HepG2 (cell line): ENCODE measurements around the gene MID1. TPM values are rescaled to one million over a fixed set of nuclear protein-coding genes. Genes with fewer than 3 reads are reported as not detected.

Experiments used
- ATAC-seq: fragments of 200-7000 bp; cut with Tn5 transposase; 3 replicates; pipeline ENCODE4 v1.9.1; 2020; ENCODE audit warnings: mild to moderate bottlenecking, moderate library complexity
- BruUV-seq: library from RNA; stranded (reverse); fragments of 400-500 nt; replicated peaks from 2 replicates; lab custom pipeline; 2021; lab: Mats Ljungman, UMichigan
- CTCF ChIA-PET: fragments of 300-600 bp; formaldehyde crosslinking; extraction: SDS; loops from one replicate; lab custom pipeline; 2021; ENCODE audit warnings: low total read pairs, inconsistent platforms, low intra/inter-chr PET ratio; lab: Yijun Ruan, JAX
- POLR2A ChIA-PET: fragments of 350-600 bp; sonication (Branson Sonifier 250); formaldehyde crosslinking; loops from one replicate; lab custom pipeline; 2020; ENCODE audit warnings: antibody characterized with exemption, inconsistent platforms; lab: Yijun Ruan, JAX
- DNase-seq: peaks from one replicate; pipeline ENCODE4 v3.0.0-alpha.2; 2015; ENCODE audit warnings: low spot score
- FAIRE-seq: peaks from 3 replicates; lab custom pipeline; 2011; peaks lifted over from hg19 to GRCh38; lab: Jason Lieb, UNC
- H2AFZ ChIP-seq: one replicate; pipeline ENCODE4 v1.6.1; 2011; ENCODE audit warnings: low read length, inconsistent platforms
- H3K27ac ChIP-seq: fragments of 300-600 bp; 3 replicates; pipeline ENCODE4 v1.8.0; 2011; ENCODE audit warnings: mixed run types, mild to moderate bottlenecking, mixed read lengths, low read length, inconsistent platforms; ENCODE audit not compliant: insufficient read depth; ENCODE audit errors: extremely low read length
- H3K27me3 ChIP-seq, 2 experiments: fragments of 200-600 bp in 1 of 2; 2 replicates in 1 of 2; 3 replicates in 1 of 2; pipeline versions ENCODE4 v1.6.0 to v1.8.0; 2011; ENCODE audit warnings: low read length in 2 of 2, mild to moderate bottlenecking in 2 of 2, moderate library complexity in 2 of 2, inconsistent platforms in 1 of 2; ENCODE audit not compliant: insufficient read depth in 2 of 2, control insufficient read depth in 1 of 2
- H3K36me3 ChIP-seq, 2 experiments: fragments of 200-600 bp in 1 of 2; replicated peaks in 1 of 2; 2 replicates in 1 of 2; 3 replicates in 1 of 2; pipeline versions ENCODE4 v1.5.1 to v1.8.0; 2011; ENCODE audit warnings: low read length in 2 of 2, inconsistent platforms in 1 of 2; ENCODE audit not compliant: insufficient read depth in 2 of 2, control insufficient read depth in 1 of 2
- H3K4me1 ChIP-seq: 2 replicates; pipeline ENCODE4 v1.5.1; 2012; ENCODE audit warnings: low read length, inconsistent platforms; ENCODE audit not compliant: insufficient read depth
- H3K4me2 ChIP-seq: 2 replicates; pipeline ENCODE4 v1.6.0; 2011; ENCODE audit warnings: low read depth, low read length, inconsistent platforms
- H3K4me3 ChIP-seq, 3 experiments: fragments of 200-600 bp in 1 of 3; sonication (generic), shearing (Covaris generic) in 1 of 3; replicated peaks in 1 of 3; 2 replicates each; pipeline ENCODE4 v1.5.1; 2011 to 2016; ENCODE audit warnings: low read length in 3 of 3, inconsistent platforms in 2 of 3, low read depth in 2 of 3, mild to moderate bottlenecking in 2 of 3, control low read depth in 1 of 3, mixed read lengths in 1 of 3; ENCODE audit not compliant: insufficient read depth in 1 of 3
- H3K79me2 ChIP-seq: one replicate; pipeline ENCODE4 v1.6.1; 2011; ENCODE audit warnings: low read length, inconsistent platforms; ENCODE audit not compliant: insufficient read depth
- H3K9ac ChIP-seq: 2 replicates; pipeline ENCODE4 v1.6.0; 2011; ENCODE audit warnings: mild to moderate bottlenecking, low read depth, low read length, inconsistent platforms; ENCODE audit not compliant: insufficient read depth
- H3K9me3 ChIP-seq: 2 replicates; pipeline ENCODE4 v1.5.1; 2012; ENCODE audit warnings: mild to moderate bottlenecking, low read length
- H4K20me1 ChIP-seq: 2 replicates; pipeline ENCODE4 v1.6.0; 2011; ENCODE audit warnings: inconsistent platforms, mild to moderate bottlenecking, low read length, moderate library complexity; ENCODE audit not compliant: insufficient read depth
- BRCA1 ChIP-seq: sonication (generic); formaldehyde crosslinking; IDR thresholded peaks from 2 replicates; pipeline ENCODE4 v1.4.0; 2020; ENCODE audit warnings: missing genetic modification reagents
- CENPT ChIP-seq: sonication (generic); formaldehyde crosslinking; IDR thresholded peaks from 2 replicates; pipeline ENCODE4 v1.8.0; 2022; ENCODE audit warnings: low read depth, mild to moderate bottlenecking, moderate library complexity, missing genetic modification reagents
- DZIP1 ChIP-seq: sonication (generic); formaldehyde crosslinking; IDR thresholded peaks from 2 replicates; pipeline ENCODE4 v1.5.0; 2020; ENCODE audit warnings: mild to moderate bottlenecking, missing genetic modification reagents
- ELK4 ChIP-seq: sonication (generic); formaldehyde crosslinking; IDR thresholded peaks from 2 replicates; pipeline ENCODE4 v1.9.0; 2021; ENCODE audit warnings: missing genetic modification reagents, borderline replicate concordance
- HIC2 ChIP-seq: sonication (generic); formaldehyde crosslinking; IDR thresholded peaks from 2 replicates; pipeline ENCODE4 v1.9.0; 2022; ENCODE audit warnings: low read depth, missing genetic modification reagents
- MEIS1 ChIP-seq: sonication (generic); formaldehyde crosslinking; IDR thresholded peaks from 2 replicates; pipeline ENCODE4 v1.9.0; 2021; ENCODE audit warnings: mild to moderate bottlenecking, missing genetic modification reagents, moderate library complexity, borderline replicate concordance
- NFE2L1 ChIP-seq: sonication (generic); formaldehyde crosslinking; IDR thresholded peaks from 2 replicates; pipeline ENCODE4 v1.4.0; 2020; ENCODE audit warnings: missing genetic modification reagents, mild to moderate bottlenecking, borderline replicate concordance
- NPAS2 ChIP-seq: sonication (generic); formaldehyde crosslinking; IDR thresholded peaks from 2 replicates; pipeline ENCODE4 v1.8.0; 2022; ENCODE audit warnings: mild to moderate bottlenecking, missing genetic modification reagents, borderline replicate concordance
- SATB2 ChIP-seq: sonication (generic); formaldehyde crosslinking; IDR thresholded peaks from 2 replicates; pipeline ENCODE4 v1.5.0; 2020; ENCODE audit warnings: missing genetic modification reagents
- SIN3A ChIP-seq: IDR thresholded peaks from 2 replicates; pipeline ENCODE4 v1.6.1; 2011; ENCODE audit warnings: low read depth, mild to moderate bottlenecking, control low read depth, low read length, borderline replicate concordance
- SMAD3 ChIP-seq: sonication (generic); formaldehyde crosslinking; IDR thresholded peaks from 2 replicates; pipeline ENCODE4 v1.4.0; 2020; ENCODE audit warnings: missing genetic modification reagents
- SNRNP70 ChIP-seq: fragments of 200-400 bp; formaldehyde crosslinking; IDR thresholded peaks from 2 replicates; pipeline ENCODE4 v1.6.1; 2017; ENCODE audit warnings: mild to moderate bottlenecking, low read depth, low read length, moderate library complexity
- TAF1 ChIP-seq: sonication (generic); formaldehyde crosslinking; IDR thresholded peaks from 2 replicates; pipeline ENCODE4 v1.4.0; 2020; ENCODE audit warnings: missing genetic modification reagents
- ZC3H13 ChIP-seq: sonication (generic); formaldehyde crosslinking; IDR thresholded peaks from 2 replicates; pipeline ENCODE4 v1.8.1; 2023; ENCODE audit warnings: mild to moderate bottlenecking, missing genetic modification reagents, moderate library complexity
- ZNF207 ChIP-seq: fragments of 450-650 bp; IDR thresholded peaks from 2 replicates; pipeline ENCODE4 v1.6.1; 2016; ENCODE audit warnings: antibody characterized with exemption, borderline replicate concordance
- ZNF331 ChIP-seq: sonication (generic); formaldehyde crosslinking; IDR thresholded peaks from 2 replicates; pipeline ENCODE4 v1.4.0; 2020; ENCODE audit warnings: missing genetic modification reagents
- WGBS: methylation state at CpG from one replicate; pipeline ENCODE4 v1.1.6; 2017; ENCODE audit warnings: low lambda C conversion rate; 5-methylcytosine and 5-hydroxymethylcytosine counted together
- in situ Hi-C: cut with HindIII; loops from 2 replicates; pipeline ENCODE4 v1.10.0; 2017; ENCODE audit warnings: low pct_unique_long_range_greater_than_20kb; ENCODE audit not compliant: extremely low pct_ligation_motif_present
- intact Hi-C: fragments of 100-400 bp; cut with micrococcal nuclease; formaldehyde crosslinking; loops from one replicate; pipeline ENCODE4 v1.10.0; 2022; ENCODE audit not compliant: unreplicated experiment
- polyA plus RNA-seq, 8 experiments: library from polyadenylated mRNA; depleted of rRNA in 3 of 8; stranded (reverse) in 7 of 8; unstranded in 1 of 8; fragments of >200 nt; fragmentation: Illumina TruSeq in 4 of 8; extraction: Trizol in 4 of 8; gene quantifications; 2 replicates each; pipeline versions ENCODE4 v1.2.1 to v1.2.3, GENCODE V29; 2011 to 2016; ENCODE audit warnings: low read depth in 4 of 8, missing spikeins in 1 of 8, mixed read lengths in 1 of 8; ENCODE audit not compliant: insufficient read depth in 1 of 8
- total RNA-seq, 5 experiments: library from RNA; depleted of rRNA; stranded (reverse); fragments of >200 nt; fragmentation: Illumina TruSeq; extraction: Trizol; gene quantifications; 2 replicates each; pipeline ENCODE4 v1.2.3, GENCODE V29; 2016; ENCODE audit warnings: low read depth in 1 of 5
- TF ChIP-seq, protein P1 (sequence below): sonication (generic); formaldehyde crosslinking; IDR thresholded peaks from 2 replicates; pipeline ENCODE4 v1.4.0; 2020; ENCODE audit warnings: missing genetic modification reagents

The MID1 gene
- total and polyA plus RNA-seq, 2 of the 13 experiments (the other 11 are each of a cell fraction or from before 2014, with no cell fraction given): 0.86 to 1.1 TPM

- Histone ChIP-seq H2AFZ (no peak overlapping the region), H3K9me3 (no peaks in the 10 kb centered on the region), H3K36me3 (no peaks in the 10 kb centered on the region), H4K20me1 (no peaks in the 10 kb centered on the region), H3K4me1 (no peaks in the 10 kb centered on the region), H3K4me3 (no peak overlapping the region), H3K4me2 (no peak overlapping the region), H3K79me2 (no peaks in the 10 kb centered on the region), H3K9ac (no peak overlapping the region), H3K27ac (no peak overlapping the region), H3K27me3 (no peaks in the 10 kb centered on the region)
- POLR2A ChIA-PET: no interaction called here
- FAIRE-seq (no peak), DNase-seq (no peak), ATAC-seq (no peak)
- 67% methylated on average over 4 of the region's 6 CpGs for WGBS
- CTCF ChIA-PET: no interaction called here
- TF ChIP-seq ZNF331: no peak
- TF ChIP-seq ZNF207: no peak
- no peak for TF ChIP-seq NPAS2
- TF ChIP-seq SMAD3 (CRISPR knock-in tag): no peak
- TF ChIP-seq SNRNP70: no peak
- no peak for TF ChIP-seq SATB2 (CRISPR knock-in tag)
- TF ChIP-seq ELK4 (CRISPR knock-in tag): no peak
- no peak for TF ChIP-seq ZC3H13 (CRISPR knock-in tag)
- TF ChIP-seq BRCA1 (CRISPR knock-in tag): no peak
- TF ChIP-seq SIN3A: no peak
- no peak for TF ChIP-seq MEIS1
- no peak for TF ChIP-seq HIC2 (CRISPR knock-in tag)
- no peak for TF ChIP-seq CENPT (CRISPR knock-in tag)
- TF ChIP-seq DZIP1 (CRISPR knock-in tag): no peak
- TF ChIP-seq, protein P1, sequence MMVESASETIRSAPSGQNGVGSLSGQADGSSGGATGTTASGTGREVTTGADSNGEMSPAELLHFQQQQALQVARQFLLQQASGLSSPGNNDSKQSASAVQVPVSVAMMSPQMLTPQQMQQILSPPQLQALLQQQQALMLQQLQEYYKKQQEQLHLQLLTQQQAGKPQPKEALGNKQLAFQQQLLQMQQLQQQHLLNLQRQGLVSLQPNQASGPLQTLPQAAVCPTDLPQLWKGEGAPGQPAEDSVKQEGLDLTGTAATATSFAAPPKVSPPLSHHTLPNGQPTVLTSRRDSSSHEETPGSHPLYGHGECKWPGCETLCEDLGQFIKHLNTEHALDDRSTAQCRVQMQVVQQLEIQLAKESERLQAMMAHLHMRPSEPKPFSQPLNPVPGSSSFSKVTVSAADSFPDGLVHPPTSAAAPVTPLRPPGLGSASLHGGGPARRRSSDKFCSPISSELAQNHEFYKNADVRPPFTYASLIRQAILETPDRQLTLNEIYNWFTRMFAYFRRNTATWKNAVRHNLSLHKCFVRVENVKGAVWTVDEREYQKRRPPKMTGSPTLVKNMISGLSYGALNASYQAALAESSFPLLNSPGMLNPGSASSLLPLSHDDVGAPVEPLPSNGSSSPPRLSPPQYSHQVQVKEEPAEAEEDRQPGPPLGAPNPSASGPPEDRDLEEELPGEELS (CRISPR knock-in tag): no peak
- TF ChIP-seq NFE2L1 (CRISPR knock-in tag): no peak
- TF ChIP-seq TAF1 (CRISPR knock-in tag): no peak
- no TSS peak for BruUV-seq
- intact Hi-C loops (no loop called here), in situ Hi-C loops (no loop called here)
Observed at GRCh38 chrX:10501611-10502010, 118.8 kb downstream of the MID1 start.
